A549 (cell line): ENCODE results near the gene SYT13.

Experiments used
- BCL3 ChIP-seq: fragments of >200 bp; sonication (Bioruptor Twin); formaldehyde crosslinking; IDR thresholded peaks from 3 replicates; pipeline ENCODE4 v1.6.1; 2016
- CEBPB ChIP-seq, 2 experiments: fragments of >200 bp in 1 of 2; sonication (Bioruptor Twin) in 1 of 2; formaldehyde crosslinking in 1 of 2; IDR thresholded peaks; 2 replicates each; pipeline ENCODE4 v1.6.1; 2012 to 2016
- CHD2 ChIP-seq: fragments of 150-350 bp; IDR thresholded peaks from 2 replicates; pipeline ENCODE4 v1.6.1; 2014; ENCODE audit warnings: low read length; ENCODE audit not compliant: partially characterized antibody
- CTCF ChIP-seq: fragments of >200 bp; sonication (Bioruptor Twin); formaldehyde crosslinking; IDR thresholded peaks from 3 replicates; pipeline ENCODE4 v1.5.1; 2016
- EP300 ChIP-seq, 2 experiments: fragments of >200 bp; sonication (Bioruptor Twin); formaldehyde crosslinking; IDR thresholded peaks; 2 replicates in 1 of 2; 3 replicates in 1 of 2; pipeline ENCODE4 v1.6.1; 2016 to 2017
- FOXS1 ChIP-seq: fragments of 250-450 bp; sonication (Bioruptor Pico); IDR thresholded peaks from 2 replicates; pipeline ENCODE4 v1.5.0; 2020; ENCODE audit warnings: mild to moderate bottlenecking, moderate library complexity
- HDAC2 ChIP-seq: fragments of 200-600 bp; sonication (generic); IDR thresholded peaks from 2 replicates; pipeline ENCODE4 v1.6.1; 2016
- POLR2A ChIP-seq: IDR thresholded peaks from 2 replicates; pipeline ENCODE4 v1.6.1; 2012; ENCODE audit warnings: mild to moderate bottlenecking, low read length
- SMC3 ChIP-seq: fragments of >200 bp; sonication (Bioruptor Twin); formaldehyde crosslinking; IDR thresholded peaks from 3 replicates; pipeline ENCODE4 v1.6.1; 2018; ENCODE audit warnings: inconsistent platforms
- ZNF302 ChIP-seq: fragments of 250-450 bp; sonication (Bioruptor Pico); IDR thresholded peaks from 2 replicates; pipeline ENCODE4 v1.9.0; 2021; ENCODE audit warnings: inconsistent platforms, mild to moderate bottlenecking, moderate library complexity
- ZSCAN20 ChIP-seq: fragments of 250-450 bp; sonication (Bioruptor Pico); IDR thresholded peaks from 2 replicates; pipeline ENCODE4 v1.8.0; 2022; ENCODE audit warnings: mild to moderate bottlenecking, moderate library complexity

DNA sequence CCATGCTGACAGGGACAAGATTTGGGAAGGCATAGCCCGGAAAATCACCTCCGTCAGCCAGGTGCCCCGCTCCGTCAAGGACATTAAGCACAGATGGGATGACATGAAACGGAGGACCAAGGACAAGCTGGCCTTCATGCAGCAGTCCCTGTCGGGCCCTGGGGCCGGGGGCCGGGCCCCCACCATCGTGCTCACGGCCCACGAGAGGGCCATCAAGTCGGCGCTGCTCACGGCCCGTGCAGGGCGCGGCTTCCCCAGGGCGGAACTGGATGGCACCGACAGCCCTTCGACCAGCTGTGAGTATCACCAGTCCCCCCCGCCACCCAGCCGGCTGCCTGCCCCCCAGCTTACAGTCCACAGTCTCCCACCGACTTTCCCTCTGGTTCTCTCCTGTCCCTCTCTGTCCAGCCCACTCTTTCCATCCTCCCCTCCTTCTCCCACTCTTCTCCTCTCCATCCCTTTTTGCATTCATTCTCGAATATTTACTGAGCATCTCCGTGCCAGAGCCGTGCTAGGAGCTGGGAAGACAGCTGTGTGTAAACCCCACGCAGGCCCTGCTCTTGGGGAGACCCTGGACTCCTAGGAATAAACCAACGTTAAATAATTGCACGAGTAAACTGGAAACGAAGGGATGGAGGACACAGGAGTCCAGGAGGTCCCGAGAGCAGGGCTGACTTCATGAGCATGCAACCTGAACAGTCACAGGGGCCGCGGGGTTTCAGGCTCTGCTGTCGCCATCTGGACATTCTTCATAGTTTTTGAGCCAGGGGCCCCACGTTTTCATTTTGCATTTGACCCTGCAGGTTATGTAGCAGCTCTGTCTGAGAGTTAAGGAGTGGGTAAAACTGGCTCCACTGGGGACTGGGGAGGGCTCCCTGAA, 76.9 kb downstream of the SYT13 start:
- TF ChIP-seq CTCF (no peak), HDAC2 (no peak), FOXS1 (CRISPR knock-in tag) (no peak), POLR2A (no peak), EP300 (IDR thresholded peaks at IDR 0.05) (no peak), CHD2 (no peak), SMC3 (no peak), BCL3 (no peak), ZSCAN20 (CRISPR knock-in tag) (no peak), CEBPB (IDR thresholded peaks at IDR 0.05) (no peak), ZNF302 (CRISPR knock-in tag) (no peak)
